Measurements from ENCODE around the gene RNF225. TPM values are rescaled to one million over a fixed set of nuclear protein-coding genes. Genes with fewer than 3 reads are reported as not detected.

Gene RNF225
- total and polyA plus RNA-seq, 2 of the 13 experiments (the other 11 are each of a cell fraction or from before 2014, with no cell fraction given): not detected

GRCh38 chr19:58386576-58387337 lies 8.7 kb upstream of the RNF225 start, which contains the start of gene RPS5 (continued):
- TF ChIP-seq LRRFIP1 (CRISPR knock-in tag; conservative IDR thresholded peaks at IDR 0.05) (no peak), TEAD2 (CRISPR knock-in tag; IDR thresholded peaks at IDR 0.05) (no peak), NKX3-1 (CRISPR knock-in tag; IDR thresholded peaks at IDR 0.05) (peak; percentile 76; the same call in 1 of the 2 replicates), ZNF276 (CRISPR knock-in tag; IDR thresholded peaks at IDR 0.05; ENCODE audit: low read depth) (peak; percentile 54; the same call in 1 of the 2 replicates), MTA3 (CRISPR knock-in tag; IDR thresholded peaks at IDR 0.05) (no peak), PREB (CRISPR knock-in tag; IDR thresholded peaks at IDR 0.05) (no peak), KAT2B (IDR thresholded peaks at IDR 0.05; ENCODE audit: borderline replicate concordance, low read depth, low read length) (no peak), ZNF800 (CRISPR knock-in tag; IDR thresholded peaks at IDR 0.05) (peak; percentile 66; the same call in 1 of the 2 replicates), PBX2 (CRISPR knock-in tag; IDR thresholded peaks at IDR 0.05) (no peak), POLR2AphosphoS5 (IDR thresholded peaks at IDR 0.05; ENCODE audit: low read depth, low read length) (peak; percentile 90), XRCC5 (optimal IDR thresholded peaks at IDR 0.05; ENCODE audit: low read length) (peak; percentile 34), ZNF20 (CRISPR knock-in tag; IDR thresholded peaks at IDR 0.05) (0 out of 2 replicates have a peak, but pooled peaks have one; percentile 56), ZSCAN21 (CRISPR knock-in tag; IDR thresholded peaks at IDR 0.05; ENCODE audit: borderline replicate concordance) (peak; percentile 47), FOSL1 (CRISPR knock-in tag; IDR thresholded peaks at IDR 0.05; ENCODE audit: borderline replicate concordance) (no peak), POLR2A (IDR thresholded peaks at IDR 0.05; ENCODE audit: insufficient read depth in 1 of 2, low read depth in 2 of 2, low read length in 2 of 2) (peak; percentile 85 to 98), SRSF1 (optimal IDR thresholded peaks at IDR 0.05; ENCODE audit: low read depth, low read length) (peak; percentile 57), RFXAP (CRISPR knock-in tag; IDR thresholded peaks at IDR 0.05; ENCODE audit: borderline replicate concordance) (peak; percentile 16), KMT2B (CRISPR knock-in tag; IDR thresholded peaks at IDR 0.05) (peak; percentile 54), ZNF180 (CRISPR knock-in tag; IDR thresholded peaks at IDR 0.05; ENCODE audit: borderline replicate concordance, low read depth) (0 out of 2 replicates have a peak, but pooled peaks have one; percentile 32), ZNF460 (CRISPR knock-in tag; IDR thresholded peaks at IDR 0.05; ENCODE audit: borderline replicate concordance) (no peak), ZC3H4 (CRISPR knock-in tag; IDR thresholded peaks at IDR 0.05; ENCODE audit: borderline replicate concordance) (peak; percentile 95; the same call in 1 of the 2 replicates), THAP11 (CRISPR knock-in tag; IDR thresholded peaks at IDR 0.05) (peak; percentile 96)
